ENCODE data around the gene GPT2.

- TF ChIP-seq, protein P1, sequence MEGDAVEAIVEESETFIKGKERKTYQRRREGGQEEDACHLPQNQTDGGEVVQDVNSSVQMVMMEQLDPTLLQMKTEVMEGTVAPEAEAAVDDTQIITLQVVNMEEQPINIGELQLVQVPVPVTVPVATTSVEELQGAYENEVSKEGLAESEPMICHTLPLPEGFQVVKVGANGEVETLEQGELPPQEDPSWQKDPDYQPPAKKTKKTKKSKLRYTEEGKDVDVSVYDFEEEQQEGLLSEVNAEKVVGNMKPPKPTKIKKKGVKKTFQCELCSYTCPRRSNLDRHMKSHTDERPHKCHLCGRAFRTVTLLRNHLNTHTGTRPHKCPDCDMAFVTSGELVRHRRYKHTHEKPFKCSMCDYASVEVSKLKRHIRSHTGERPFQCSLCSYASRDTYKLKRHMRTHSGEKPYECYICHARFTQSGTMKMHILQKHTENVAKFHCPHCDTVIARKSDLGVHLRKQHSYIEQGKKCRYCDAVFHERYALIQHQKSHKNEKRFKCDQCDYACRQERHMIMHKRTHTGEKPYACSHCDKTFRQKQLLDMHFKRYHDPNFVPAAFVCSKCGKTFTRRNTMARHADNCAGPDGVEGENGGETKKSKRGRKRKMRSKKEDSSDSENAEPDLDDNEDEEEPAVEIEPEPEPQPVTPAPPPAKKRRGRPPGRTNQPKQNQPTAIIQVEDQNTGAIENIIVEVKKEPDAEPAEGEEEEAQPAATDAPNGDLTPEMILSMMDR (IDR thresholded peaks at IDR 0.05; ENCODE audit: low read depth, low read length, poor library complexity, severe bottlenecking) = no peak
- TF ChIP-seq EZH2phosphoT487 (IDR thresholded peaks at IDR 0.05; ENCODE audit: borderline replicate concordance, low read length) = no peak
Measured at GRCh38 chr16:46842192-46842895, 41.8 kb upstream of the GPT2 start.

Data from DOHH2 (cell line).